HG03039 (cell line): ENCODE measurements around the gene SLAMF6.
A peak's percentile ranks its signal among the peaks of the same experiment; 100 is the strongest.
"Not testable (repeated sequence)": the region's sequence is repeated elsewhere in the genome, so short reads cannot be mapped to it uniquely, and the experiment has no call there.

ENCODE experiments used
- ATAC-seq: cut with Tn5 transposase; IDR thresholded peaks from one replicate; pipeline ENCODE4 v1.9.1; 2021; ENCODE audit warnings: mild to moderate bottlenecking, moderate library complexity; ENCODE audit not compliant: unreplicated experiment

The SLAMF6 gene

DNA sequence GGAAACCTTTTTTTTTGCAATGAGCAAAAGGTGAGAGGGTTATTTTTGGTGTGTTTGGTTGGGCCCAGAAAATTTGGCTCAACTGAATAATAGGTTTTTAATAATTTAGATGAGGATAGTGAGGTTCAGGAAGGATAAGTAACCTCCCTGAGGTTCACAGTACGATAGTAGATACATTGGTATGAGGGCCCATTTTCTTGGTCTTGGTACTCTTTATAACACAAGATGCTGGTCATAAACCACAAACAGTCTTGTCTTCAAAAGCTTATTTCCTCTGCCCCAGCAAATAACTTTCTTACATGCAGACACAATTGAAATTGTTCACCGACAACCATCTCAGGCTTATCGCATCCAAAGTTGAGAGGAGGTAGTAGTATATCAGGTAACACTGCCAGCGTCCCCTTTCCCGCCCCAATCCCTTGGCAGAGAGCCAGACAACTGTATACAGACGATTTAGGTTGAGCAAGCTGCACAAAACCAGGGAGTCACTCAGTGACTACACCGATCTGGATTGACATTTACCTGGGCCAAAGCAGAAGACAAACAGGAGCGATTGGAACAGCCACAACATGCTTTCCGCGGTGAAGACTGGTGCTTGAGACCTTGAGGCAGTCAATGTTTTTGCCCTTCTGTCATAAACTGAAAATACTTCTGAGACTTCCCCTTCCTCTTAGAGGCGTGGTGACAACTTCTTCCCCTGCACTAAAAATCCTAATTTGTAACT lies at the start of gene SLAMF6:
Gene SLAMF6, minus strand, starts transcription at position 634 of the 724 bp plus-strand sequence. Its CDS starts 63 bp downstream, at position 571.
- peak; percentile 44 for ATAC-seq

DNA sequence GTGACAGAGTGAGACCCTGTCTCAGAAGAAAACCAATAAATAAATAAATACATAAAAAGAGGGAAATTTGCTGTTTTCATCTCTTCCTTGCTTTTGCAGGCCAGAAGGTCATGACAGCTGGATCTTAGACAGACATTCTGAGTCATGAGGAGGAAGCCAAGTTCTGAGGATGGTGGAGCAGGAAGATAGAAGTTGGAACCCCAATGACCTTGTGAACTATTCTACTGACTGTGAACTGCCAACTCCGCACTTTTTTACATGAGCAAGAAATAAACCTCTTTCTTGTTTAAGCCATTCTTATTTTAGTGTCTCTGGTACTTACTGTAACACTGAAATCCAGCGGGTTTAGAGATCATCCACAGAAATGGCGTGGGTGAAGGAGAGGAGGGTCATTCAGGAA lies 47.8 kb upstream of the SLAMF6 start:
- ATAC-seq: no peak

DNA sequence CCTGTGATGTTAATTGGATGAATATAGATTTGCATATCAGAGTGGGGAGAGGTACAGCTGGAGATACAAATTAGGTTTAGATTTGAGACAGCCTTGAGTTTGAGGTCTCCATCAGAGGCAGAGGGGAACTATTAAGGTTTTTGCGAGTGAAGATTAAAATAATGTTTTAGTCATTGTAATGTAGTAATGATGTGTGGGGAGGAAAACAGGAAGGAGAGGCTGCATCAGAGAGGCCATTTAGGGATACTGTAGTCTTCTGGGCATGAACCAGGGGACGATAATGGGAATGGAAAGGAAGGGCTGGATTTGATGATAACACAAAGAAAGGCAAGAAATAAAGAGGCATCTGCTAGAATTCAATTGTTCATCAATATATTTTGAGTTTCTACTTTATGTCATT lies 46.8 kb upstream of the SLAMF6 start:
- ATAC-seq: no peak

DNA sequence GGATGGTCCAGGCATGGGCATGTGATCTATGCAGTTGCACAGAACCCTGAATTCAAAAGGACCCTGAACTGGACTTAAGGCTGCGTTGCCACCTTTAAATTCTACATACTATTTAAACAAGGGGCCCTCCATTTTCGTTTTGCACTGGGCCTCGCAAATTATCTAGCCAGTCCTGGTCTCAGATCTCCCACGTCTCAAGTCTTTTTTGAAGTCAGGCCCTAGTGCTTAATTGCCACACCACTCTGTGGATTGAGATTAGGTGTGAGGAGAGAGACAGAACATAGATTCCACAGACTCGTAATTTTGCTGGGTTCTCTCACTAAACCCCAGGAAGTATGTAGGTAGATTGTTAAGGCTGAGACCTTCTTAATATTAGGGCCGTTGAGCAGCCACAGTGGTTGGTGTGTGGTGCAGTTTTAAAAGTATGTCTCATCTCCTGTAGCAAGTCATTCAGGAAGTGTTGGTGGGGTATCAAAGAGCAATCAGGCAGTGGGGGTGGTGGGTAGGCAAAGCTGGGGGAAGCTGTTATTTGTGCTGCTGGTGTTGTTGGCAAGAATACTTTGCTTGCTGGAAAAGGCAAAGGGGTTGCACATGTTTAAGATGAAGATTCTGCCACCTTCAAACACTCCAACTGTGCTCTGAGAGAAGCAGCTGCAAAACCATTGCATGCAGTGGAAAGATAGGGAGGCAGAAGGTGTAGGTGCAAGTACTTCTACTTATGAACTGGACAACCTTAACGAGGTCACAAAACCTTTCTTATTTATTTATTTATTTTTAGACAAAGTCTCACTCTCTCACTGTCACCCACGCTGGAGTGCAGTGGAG lies 45.0 kb upstream of the SLAMF6 start:
- ATAC-seq: no peak

- ATAC-seq: no peak
These were observed 44.3 kb upstream of the SLAMF6 start for GRCh38 chr1:160567341-160567740.

DNA sequence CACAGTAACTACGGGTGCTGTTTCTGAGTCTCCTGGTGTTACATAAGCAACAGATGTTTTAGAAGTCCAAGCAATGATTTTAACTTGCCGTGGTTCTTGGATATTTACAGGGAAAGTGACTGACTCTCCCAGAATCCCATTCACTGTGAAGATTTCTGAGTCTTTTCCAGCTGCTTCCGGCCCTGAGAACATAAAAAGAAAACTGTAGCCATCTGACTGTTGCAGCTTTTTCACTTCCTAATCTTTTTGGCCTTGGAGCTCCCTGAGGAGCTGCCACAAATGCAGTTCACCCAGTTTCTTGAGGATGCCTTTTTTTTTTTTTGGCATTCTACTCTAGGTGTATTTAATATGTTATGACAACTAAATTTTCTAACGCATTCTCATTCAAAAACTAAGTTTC lies 42.5 kb upstream of the SLAMF6 start:
- no peak for ATAC-seq

DNA sequence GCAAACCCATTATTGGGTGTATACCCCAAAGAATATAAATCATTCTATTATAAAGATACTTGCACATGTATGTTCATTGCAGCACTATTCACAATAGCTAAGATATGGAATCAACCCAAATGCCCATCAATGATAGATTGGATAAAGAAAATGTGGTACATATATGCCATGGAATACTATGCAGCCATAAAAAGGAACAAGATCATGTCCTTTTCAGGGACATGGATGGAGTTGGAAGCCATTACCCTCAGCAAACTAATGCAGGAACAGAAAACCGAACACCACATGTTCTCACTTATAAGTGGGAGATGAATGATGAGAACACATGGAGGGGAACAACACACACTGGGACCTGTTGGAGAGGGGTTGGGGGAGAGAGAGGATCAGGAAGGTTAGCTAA lies 40.2 kb upstream of the SLAMF6 start:
- not testable (repeated sequence) for ATAC-seq

- ATAC-seq: not testable (repeated sequence)
These were observed 39.7 kb upstream of the SLAMF6 start for GRCh38 chr1:160562745-160563144.

GRCh38 chr1:160560806-160561205 lies 37.8 kb upstream of the SLAMF6 start:
- no peak for ATAC-seq

DNA sequence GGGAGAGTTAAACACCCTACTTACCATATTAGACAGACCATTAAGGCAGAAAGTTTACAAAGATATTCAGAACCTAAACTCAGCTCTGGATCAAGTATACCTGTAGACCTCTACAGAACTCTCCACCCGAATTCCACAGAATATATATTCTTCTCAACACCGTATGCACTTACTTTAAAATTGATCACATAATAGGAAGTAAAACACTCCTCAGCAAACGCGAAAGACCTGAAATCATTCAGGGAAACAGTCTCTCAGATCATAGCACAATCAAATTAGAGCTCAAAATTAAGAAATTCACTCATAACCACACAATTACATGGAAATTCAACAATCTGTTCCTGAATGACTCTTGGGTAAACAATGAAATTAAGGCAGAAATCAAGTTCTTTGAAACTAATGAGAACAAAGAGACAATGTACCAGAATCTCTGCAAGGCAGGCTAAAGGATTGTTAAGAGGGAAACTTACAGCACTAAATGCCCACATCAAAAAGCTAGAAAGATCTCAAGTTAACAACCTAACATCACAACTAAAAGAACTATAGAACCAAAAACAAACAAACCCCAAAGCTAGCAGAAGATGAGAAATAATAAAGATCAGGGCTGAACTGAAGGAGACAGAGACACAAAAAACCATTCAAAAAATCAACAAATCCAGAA lies 37.1 kb upstream of the SLAMF6 start:
- no peak for ATAC-seq

- not testable (repeated sequence) for ATAC-seq
These were observed 36.4 kb upstream of the SLAMF6 start for GRCh38 chr1:160559437-160559836.

- ATAC-seq: no peak
These were observed 35.8 kb upstream of the SLAMF6 start for GRCh38 chr1:160558660-160559380.

DNA sequence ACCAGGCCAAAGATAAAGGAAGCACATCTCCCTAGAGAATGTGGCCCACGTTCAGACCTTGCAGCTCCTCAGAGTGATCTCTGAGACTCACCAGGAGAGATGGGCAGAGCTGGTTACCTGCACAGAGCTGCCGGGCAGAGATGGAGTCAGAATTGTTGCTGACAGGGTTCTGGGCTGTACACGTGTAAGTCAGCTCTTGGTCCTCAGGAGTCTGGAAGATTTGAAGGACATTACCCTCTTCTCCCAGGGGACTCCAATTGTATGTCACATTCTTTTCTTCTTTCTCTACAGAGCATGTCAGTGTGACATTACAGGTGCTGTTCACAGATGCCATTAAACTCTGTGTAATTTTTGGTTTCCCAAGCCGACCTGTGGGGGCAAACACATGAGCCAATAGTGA lies 30.7 kb upstream of the SLAMF6 start:
- ATAC-seq: no peak

DNA sequence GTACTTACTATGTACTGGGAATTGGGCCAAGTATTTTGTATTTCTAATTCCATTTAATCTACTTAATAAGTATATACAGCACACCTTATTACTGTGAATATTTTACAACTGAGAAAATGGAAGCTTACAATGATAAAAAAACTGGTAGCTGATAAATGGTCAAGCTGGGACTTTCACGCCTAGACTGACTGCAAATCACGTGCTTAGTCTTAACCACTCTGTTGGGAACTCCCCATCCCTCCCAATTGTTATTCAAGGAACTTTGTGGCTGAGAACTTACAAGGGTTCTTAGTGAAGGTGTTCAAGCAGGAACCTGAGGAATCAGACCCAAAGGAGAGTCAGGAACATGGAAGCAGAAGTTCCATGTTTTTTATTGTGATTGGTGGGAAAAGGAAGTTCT lies 29.4 kb upstream of the SLAMF6 start:
- ATAC-seq: no peak

GRCh38 chr1:160550572-160551034 lies 27.5 kb upstream of the SLAMF6 start:
- ATAC-seq: no peak

GRCh38 chr1:160549665-160550006 lies 26.6 kb upstream of the SLAMF6 start:
- ATAC-seq: no peak

- peak; percentile 42 for ATAC-seq
These were observed 26.1 kb upstream of the SLAMF6 start for GRCh38 chr1:160548960-160549664.

- no peak for ATAC-seq
These were observed 25.1 kb upstream of the SLAMF6 start for GRCh38 chr1:160548183-160548582.

GRCh38 chr1:160547422-160547821 lies 24.4 kb upstream of the SLAMF6 start:
- ATAC-seq: no peak

DNA sequence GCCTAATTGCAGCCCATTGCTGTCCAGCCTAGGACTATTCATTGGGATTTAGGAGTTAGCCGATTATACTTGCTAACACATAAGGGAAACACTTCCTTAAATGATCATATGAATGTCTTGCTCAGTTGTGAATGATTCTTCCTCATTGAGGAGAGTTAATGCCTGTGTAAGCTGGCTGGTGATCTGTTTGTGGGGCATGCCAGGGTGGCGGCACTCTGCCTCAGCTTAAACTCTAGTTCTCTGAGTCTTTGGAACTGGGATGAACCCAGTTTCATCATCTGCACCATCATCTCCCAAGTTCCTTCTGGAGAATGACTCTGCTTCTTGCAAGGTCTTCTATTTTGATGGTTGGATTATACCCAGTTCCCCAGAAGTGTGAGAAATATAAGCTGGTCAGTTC lies 23.9 kb upstream of the SLAMF6 start:
- ATAC-seq: no peak
